Endodermal cell (in vitro differentiated cells): ENCODE results near the gene ARMH1. TPM values are rescaled to one million over a fixed set of nuclear protein-coding genes. Genes with fewer than 3 reads are reported as not detected.
A peak's percentile ranks its signal among the peaks of the same experiment; 100 is the strongest.

Experiments used
- DNase-seq: peaks from one replicate; pipeline ENCODE4 v3.0.0-alpha.2; 2017
- H3K27ac ChIP-seq: 2 replicates; pipeline ENCODE4 v1.5.1; 2013; ENCODE audit warnings: mild to moderate bottlenecking, low read depth, low read length, moderate library complexity
- H3K27me3 ChIP-seq: 2 replicates; pipeline ENCODE4 v1.6.1; 2013; ENCODE audit warnings: mild to moderate bottlenecking, low read length, moderate library complexity; ENCODE audit not compliant: insufficient read depth, control insufficient read depth, poor library complexity, severe bottlenecking
- H3K36me3 ChIP-seq: 2 replicates; pipeline ENCODE4 v1.7.0; 2013; ENCODE audit warnings: mild to moderate bottlenecking, low read length, moderate library complexity; ENCODE audit not compliant: control insufficient read depth, insufficient read depth
- H3K4me1 ChIP-seq: one replicate; pipeline ENCODE4 v1.7.0; 2013; ENCODE audit warnings: low read length; ENCODE audit not compliant: control insufficient read depth, insufficient read depth
- H3K4me3 ChIP-seq: 2 replicates; pipeline ENCODE4 v1.5.1; 2013; ENCODE audit warnings: mild to moderate bottlenecking, low read length, moderate library complexity
- H3K9ac ChIP-seq: 2 replicates; pipeline ENCODE4 v1.6.1; 2013; ENCODE audit warnings: mild to moderate bottlenecking, low read length, moderate library complexity; ENCODE audit not compliant: poor library complexity, severe bottlenecking; ENCODE audit errors: extremely low read depth
- H3K9me3 ChIP-seq: 2 replicates; pipeline ENCODE4 v1.6.1; 2013; ENCODE audit warnings: mild to moderate bottlenecking, low read length, moderate library complexity; ENCODE audit not compliant: control insufficient read depth
- H3K27ac Mint-ChIP-seq: 2 replicates; pipeline ENCODE4 v1.8.0; 2020; ENCODE audit warnings: mixed read lengths
- H3K27me3 Mint-ChIP-seq: 2 replicates; pipeline ENCODE4 v1.8.0; 2021; ENCODE audit warnings: mild to moderate bottlenecking, mixed read lengths; ENCODE audit not compliant: insufficient read depth
- H3K36me3 Mint-ChIP-seq: 2 replicates; pipeline ENCODE4 v1.8.0; 2020; ENCODE audit warnings: low read depth, mixed read lengths
- H3K4me1 Mint-ChIP-seq: 2 replicates; pipeline ENCODE4 v1.8.0; 2020; ENCODE audit warnings: mixed read lengths
- H3K4me3 Mint-ChIP-seq: 2 replicates; pipeline ENCODE4 v1.8.0; 2020; ENCODE audit warnings: mild to moderate bottlenecking, moderate library complexity, mixed read lengths
- H3K9me3 Mint-ChIP-seq: 2 replicates; pipeline ENCODE4 v1.8.0; 2020; ENCODE audit warnings: mild to moderate bottlenecking, mixed read lengths
- WGBS, 2 experiments: methylation state at CpG; one replicate each; pipeline versions ENCODE4 v1.1.5 to v1.1.7; 2013; ENCODE audit warnings: missing lambda C conversion rate in 2 of 2, mixed read lengths in 1 of 2; ENCODE audit not compliant: insufficient coverage in 1 of 2, insufficient read length in 1 of 2; 5-methylcytosine and 5-hydroxymethylcytosine counted together
- total RNA-seq, 2 donors: library from RNA; stranded (reverse); fragmentation: NEBNext Ultra II Directional in 1 of 2; extraction: Animal tissue kit (Norgen Biotek cat#: 25700) in 1 of 2; gene quantifications; 2 replicates in 1 of 2; 3 replicates in 1 of 2; pipeline ENCODE4 v1.2.1, GENCODE V29; 2021
- TF ChIP-seq, protein P1 (sequence below): fragments of 200-600 bp; sonication (generic); conservative IDR thresholded peaks from 2 replicates; pipeline ENCODE4 v1.5.0; 2021; ENCODE audit warnings: antibody characterized with exemption, mild to moderate bottlenecking

The ARMH1 gene
- total RNA-seq, 2 donors from 2014 or later, result 3.9 to 6.3 TPM

DNA sequence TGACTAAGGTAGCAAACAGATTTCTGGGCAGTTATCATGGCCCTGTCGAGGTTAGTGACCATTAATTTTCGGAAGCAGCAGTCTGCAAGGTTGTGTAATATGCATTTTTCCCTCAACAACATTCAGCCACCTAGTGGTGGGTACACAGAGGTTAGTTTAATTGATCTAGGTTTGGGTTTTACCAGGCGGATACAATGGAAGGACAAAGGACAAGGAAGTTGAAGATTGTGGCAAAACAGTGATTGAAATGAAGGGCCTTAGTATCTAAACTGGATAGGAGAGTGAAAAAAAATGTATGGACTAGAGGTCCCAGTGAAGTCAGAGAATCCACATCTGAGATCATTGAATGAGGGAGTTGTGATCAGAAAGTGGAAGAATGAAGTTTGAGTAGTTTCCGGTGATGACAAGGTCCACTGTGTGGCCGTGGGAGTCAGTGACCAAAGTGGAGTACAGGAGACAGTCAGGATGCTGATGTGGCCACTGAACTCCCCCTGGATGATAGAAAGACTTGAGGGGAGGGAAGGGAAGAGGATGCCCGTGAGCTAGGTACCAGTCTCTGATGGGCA lies 2.8 kb downstream of the ARMH1 start:
- Mint-ChIP-seq H3K27me3 (no peaks in the 10 kb centered on the region), H3K27ac (no peak overlapping the region), H3K4me3 (no peak overlapping the region), H3K4me1 (peaks cover 19% of the 10 kb centered on the region), H3K36me3 (peaks cover 9% of the 10 kb centered on the region), H3K9me3 (peaks cover 2% of the 10 kb centered on the region)
- no peaks in the 10 kb centered on the region for H3K27me3 ChIP-seq
- no peak overlapping the region for H3K9ac ChIP-seq
- H3K36me3 ChIP-seq, result no peaks in the 10 kb centered on the region
- TF ChIP-seq, protein P1, sequence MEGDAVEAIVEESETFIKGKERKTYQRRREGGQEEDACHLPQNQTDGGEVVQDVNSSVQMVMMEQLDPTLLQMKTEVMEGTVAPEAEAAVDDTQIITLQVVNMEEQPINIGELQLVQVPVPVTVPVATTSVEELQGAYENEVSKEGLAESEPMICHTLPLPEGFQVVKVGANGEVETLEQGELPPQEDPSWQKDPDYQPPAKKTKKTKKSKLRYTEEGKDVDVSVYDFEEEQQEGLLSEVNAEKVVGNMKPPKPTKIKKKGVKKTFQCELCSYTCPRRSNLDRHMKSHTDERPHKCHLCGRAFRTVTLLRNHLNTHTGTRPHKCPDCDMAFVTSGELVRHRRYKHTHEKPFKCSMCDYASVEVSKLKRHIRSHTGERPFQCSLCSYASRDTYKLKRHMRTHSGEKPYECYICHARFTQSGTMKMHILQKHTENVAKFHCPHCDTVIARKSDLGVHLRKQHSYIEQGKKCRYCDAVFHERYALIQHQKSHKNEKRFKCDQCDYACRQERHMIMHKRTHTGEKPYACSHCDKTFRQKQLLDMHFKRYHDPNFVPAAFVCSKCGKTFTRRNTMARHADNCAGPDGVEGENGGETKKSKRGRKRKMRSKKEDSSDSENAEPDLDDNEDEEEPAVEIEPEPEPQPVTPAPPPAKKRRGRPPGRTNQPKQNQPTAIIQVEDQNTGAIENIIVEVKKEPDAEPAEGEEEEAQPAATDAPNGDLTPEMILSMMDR, result peak; percentile 78
- WGBS, 2 experiments, result 86 to 92% methylated on average over 4 to 6 of the region's 6 CpGs
- no peaks in the 10 kb centered on the region for H3K4me1 ChIP-seq
- no peaks in the 10 kb centered on the region for H3K9me3 ChIP-seq
- no peak overlapping the region for H3K4me3 ChIP-seq
- H3K27ac ChIP-seq, result no peak overlapping the region
- no peak for DNase-seq

DNA sequence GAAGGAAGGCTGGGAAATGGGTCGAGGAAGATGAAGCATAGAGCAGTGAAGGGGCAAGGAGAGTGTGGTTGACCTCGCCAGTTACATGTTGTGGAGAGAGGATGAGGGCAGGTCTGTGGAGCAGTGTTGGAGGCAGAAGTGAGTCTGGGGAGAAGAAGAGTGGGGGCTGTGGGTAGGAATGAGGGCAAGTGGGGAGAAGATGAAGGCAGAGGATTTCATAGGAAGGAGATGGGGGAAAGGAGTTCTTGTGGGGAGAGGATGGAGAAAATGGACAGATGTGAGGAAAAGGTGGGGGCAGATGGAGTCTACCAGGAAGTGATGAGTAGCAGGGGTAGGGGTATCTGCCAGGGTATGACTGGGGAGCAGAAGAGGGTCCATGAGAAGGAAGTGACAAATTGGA lies 3.6 kb downstream of the ARMH1 start:
- H3K9ac ChIP-seq, result no peak overlapping the region
- no peak overlapping the region for H3K27ac Mint-ChIP-seq
- peaks cover 2% of the 10 kb centered on the region for H3K9me3 Mint-ChIP-seq
- no peak overlapping the region for H3K4me3 ChIP-seq
- TF ChIP-seq, protein P1, result no peak
- no peak overlapping the region for H3K4me3 Mint-ChIP-seq
- no peak for DNase-seq
- H3K27me3 ChIP-seq, result no peaks in the 10 kb centered on the region
- H3K36me3 ChIP-seq, result no peaks in the 10 kb centered on the region
- H3K4me1 ChIP-seq, result no peaks in the 10 kb centered on the region
- no peak overlapping the region for H3K27ac ChIP-seq
- H3K27me3 Mint-ChIP-seq, result no peaks in the 10 kb centered on the region
- peaks cover 11% of the 10 kb centered on the region for H3K36me3 Mint-ChIP-seq
- 91 to 92% methylated on average over 2 of the region's 2 CpGs for WGBS, 2 experiments
- H3K9me3 ChIP-seq, result no peaks in the 10 kb centered on the region
- peaks cover 21% of the 10 kb centered on the region for H3K4me1 Mint-ChIP-seq

DNA sequence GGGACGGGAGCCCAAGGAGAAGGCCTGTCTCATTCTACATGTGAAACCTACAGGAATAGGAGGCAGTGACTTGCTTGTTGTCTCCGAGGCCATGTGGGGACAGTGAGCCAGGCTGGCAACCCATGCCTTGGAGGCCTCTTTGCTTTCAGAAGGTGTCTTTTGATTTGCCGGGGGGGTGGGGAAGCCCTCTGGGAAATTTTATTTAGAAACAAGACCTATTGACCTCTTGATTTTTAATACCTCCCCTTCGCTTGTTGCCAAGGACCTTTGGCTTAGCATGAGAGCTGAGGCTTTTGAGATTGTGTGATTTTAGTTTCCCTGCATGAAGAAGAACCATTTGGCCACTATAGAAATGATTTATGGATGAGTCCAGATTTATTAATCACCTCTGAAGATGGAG lies 4.1 kb downstream of the ARMH1 start:
- Histone ChIP-seq H3K9me3 (no peaks in the 10 kb centered on the region), H3K4me3 (no peak overlapping the region), H3K27me3 (no peaks in the 10 kb centered on the region), H3K36me3 (no peaks in the 10 kb centered on the region), H3K27ac (no peak overlapping the region), H3K4me1 (no peaks in the 10 kb centered on the region), H3K9ac (no peak overlapping the region)
- Mint-ChIP-seq H3K27me3 (no peaks in the 10 kb centered on the region), H3K27ac (no peak overlapping the region), H3K9me3 (peaks cover 2% of the 10 kb centered on the region), H3K36me3 (peaks cover 15% of the 10 kb centered on the region), H3K4me1 (peaks cover 17% of the 10 kb centered on the region), H3K4me3 (no peak overlapping the region)
- no peak for DNase-seq
- WGBS, 2 experiments, result 94 to 100% methylated on average over 1 to 4 of the region's 4 CpGs
- TF ChIP-seq, protein P1, result no peak
